ENCODE measurements around the gene DGKZ. TPM values are rescaled to one million over a fixed set of nuclear protein-coding genes. Genes with fewer than 3 reads are reported as not detected.

The DGKZ gene
- total and polyA plus RNA-seq, 10 of the 15 experiments (the other 5 are each of a cell fraction or from before 2014, with no cell fraction given): 0.50 to 78.4 (median 39.5) TPM

DNA sequence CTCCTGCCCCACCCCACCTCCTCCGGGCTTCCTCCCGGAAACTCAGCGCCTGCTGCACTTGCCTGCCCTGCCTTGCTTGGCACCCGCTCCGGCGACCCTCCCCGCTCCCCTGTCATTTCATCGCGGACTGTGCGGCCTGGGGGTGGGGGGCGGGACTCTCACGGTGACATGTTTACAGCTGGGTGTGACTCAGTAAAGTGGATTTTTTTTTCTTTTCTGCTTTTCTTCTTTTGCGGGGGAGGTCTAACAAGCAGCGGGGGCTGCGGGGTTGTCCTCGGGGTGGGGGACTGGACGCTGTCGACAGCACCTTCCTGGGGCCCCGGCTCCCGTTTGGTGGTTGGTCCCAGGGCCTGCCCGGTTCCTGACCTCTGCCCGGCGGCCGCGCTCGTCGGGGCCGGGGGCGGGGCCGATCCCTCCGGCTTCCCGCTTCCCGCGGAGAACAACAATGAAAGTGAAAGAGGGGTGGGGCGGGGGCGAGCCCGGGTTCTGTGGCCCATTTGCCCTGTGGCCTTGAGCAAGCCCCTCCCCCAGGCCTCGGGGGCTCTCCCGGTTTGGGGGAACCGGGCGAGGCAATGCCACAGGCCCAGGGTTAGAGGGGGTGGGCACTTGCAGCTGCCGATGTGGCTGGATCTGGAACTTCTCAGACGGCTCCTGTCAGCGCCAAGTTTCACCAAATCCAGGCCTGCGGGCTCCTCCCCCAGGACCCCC is 33.2 kb downstream of the DGKZ start (continued):
- 0 out of 2 replicates have a peak, but pooled peaks have one; percentile 13 for TF ChIP-seq RELB (IDR thresholded peaks at IDR 0.05; ENCODE audit: low read depth)
- TF ChIP-seq NFYA (IDR thresholded peaks at IDR 0.05; ENCODE audit: borderline replicate concordance, low read depth, low read length): no peak
- TF ChIP-seq KLF5 (IDR thresholded peaks at IDR 0.05; ENCODE audit: partially characterized antibody): no peak
- TF ChIP-seq SPI1 (IDR thresholded peaks at IDR 0.05; ENCODE audit: borderline replicate concordance, insufficient read depth, low read depth, low read length): no peak
- TF ChIP-seq GATAD2B (conservative IDR thresholded peaks at IDR 0.05; ENCODE audit: low read depth): peak; percentile 74; the same call in 1 of the 2 replicates
- no peak for TF ChIP-seq TAF1 (IDR thresholded peaks at IDR 0.05; ENCODE audit: borderline replicate concordance, low read depth, low read length)
- peak; percentile 39; the same call in 1 of the 2 replicates for TF ChIP-seq ZNF384 (IDR thresholded peaks at IDR 0.05; ENCODE audit: borderline replicate concordance, low read depth, low read length)
- peak; percentile 45; the same call in 1 of the 2 replicates for TF ChIP-seq MXI1 (IDR thresholded peaks at IDR 0.05; ENCODE audit: low read depth, low read length)

- no TSS peak for BruUV-seq (replicated peaks)
- Histone ChIP-seq H3K9me3 (replicated peaks; ENCODE audit: control insufficient read depth, insufficient read depth, low read length) (no peaks in the 10 kb centered on the region), H3K36me3 (ENCODE audit: control insufficient read depth in 2 of 2, insufficient read depth in 2 of 2, low read length in 1 of 2) (peaks cover 4 to 5% of the 10 kb centered on the region in 2 experiments; a peak in 3 of 4 replicates), H4K20me1 (ENCODE audit: control insufficient read depth, insufficient read depth) (no peaks in the 10 kb centered on the region), H3K27ac (ENCODE audit: control insufficient read depth, insufficient read depth) (no peak within 1 kb of the TSS), H3K4me1 (ENCODE audit: control insufficient read depth, insufficient read depth, low read length) (peaks cover 8% of the 10 kb centered on the region), H3K79me2 (ENCODE audit: control insufficient read depth, insufficient read depth, low read length) (no peaks in the 10 kb centered on the region), H3K9ac (ENCODE audit: control insufficient read depth, insufficient read depth, low read length) (peak within 1 kb of the TSS; percentile 39), H3K27me3 (replicated peaks in 1 of 2; ENCODE audit: control insufficient read depth in 2 of 2, insufficient read depth in 2 of 2, low read length in 1 of 2) (peaks cover 6 to 12% of the 10 kb centered on the region in 2 experiments), H3K4me3 (peak within 1 kb of the TSS; percentile 70), H3K4me2 (ENCODE audit: control insufficient read depth, insufficient read depth) (peak within 1 kb of the TSS; percentile 99), H2AFZ (ENCODE audit: control insufficient read depth, low read depth, low read length) (peak within 1 kb of the TSS; percentile 47; the same call in 1 of the 2 replicates)
- ChIA-PET RAD21 (ENCODE audit: unreplicated experiment) (interaction anchor here (1.0 kb wide), 1 partner anchor 99 kb away, joined by 3 read pairs; no protein-coding TSS in a partner anchor), POLR2A (interaction anchor here (0.6 kb wide), 1 partner anchor 533 kb away, joined by 3 read pairs; no protein-coding TSS in a partner anchor), SMC1A (ENCODE audit: uncharacterized antibody, unreplicated experiment) (no interaction called here), CTCF (no interaction called here)
- intact Hi-C loops (cut with micrococcal nuclease; ENCODE audit: unreplicated experiment) (no loop called here), in situ Hi-C loops (cut with MboI) (no loop called here)
- FAIRE-seq (no peak), ATAC-seq (peak; percentile 40), DNase-seq (ENCODE audit: low read depth, low spot score) (no peak)
- 0% methylated on average over 42 of the region's 96 CpGs for WGBS (ENCODE audit: insufficient coverage, insufficient replicate concordance, low lambda C conversion rate, missing lambda C conversion rate)
- no peak for TF ChIP-seq SKIL (IDR thresholded peaks at IDR 0.05; ENCODE audit: low read depth, poor library complexity, severe bottlenecking)
- TF ChIP-seq YBX1 (IDR thresholded peaks at IDR 0.05): no peak
- peak; percentile 33; the same call in 1 of the 2 replicates for TF ChIP-seq DPF2 (IDR thresholded peaks at IDR 0.05)
- TF ChIP-seq ESRRA (IDR thresholded peaks at IDR 0.05; ENCODE audit: low read length): no peak
- peak; percentile 68 for TF ChIP-seq IKZF1 (conservative IDR thresholded peaks at IDR 0.05)
- TF ChIP-seq, protein P1, sequence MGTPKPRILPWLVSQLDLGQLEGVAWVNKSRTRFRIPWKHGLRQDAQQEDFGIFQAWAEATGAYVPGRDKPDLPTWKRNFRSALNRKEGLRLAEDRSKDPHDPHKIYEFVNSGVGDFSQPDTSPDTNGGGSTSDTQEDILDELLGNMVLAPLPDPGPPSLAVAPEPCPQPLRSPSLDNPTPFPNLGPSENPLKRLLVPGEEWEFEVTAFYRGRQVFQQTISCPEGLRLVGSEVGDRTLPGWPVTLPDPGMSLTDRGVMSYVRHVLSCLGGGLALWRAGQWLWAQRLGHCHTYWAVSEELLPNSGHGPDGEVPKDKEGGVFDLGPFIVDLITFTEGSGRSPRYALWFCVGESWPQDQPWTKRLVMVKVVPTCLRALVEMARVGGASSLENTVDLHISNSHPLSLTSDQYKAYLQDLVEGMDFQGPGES (IDR thresholded peaks at IDR 0.05): no peak
- TF ChIP-seq BHLHE40 (IDR thresholded peaks at IDR 0.05; ENCODE audit: borderline replicate concordance in 1 of 2, low read depth in 2 of 2, low read length in 1 of 2): 0 out of 4 replicates have a peak, but pooled peaks of 1 of the 2 experiments have one; percentile 2
- no peak for TF ChIP-seq KDM1A (IDR thresholded peaks at IDR 0.05; ENCODE audit: borderline replicate concordance)
These were observed 34.0 kb downstream of the DGKZ start, which contains the start of gene MDK for GRCh38 chr11:46381048-46381818. Gene MDK, plus strand, starts transcription at chr11:46381669. Its CDS starts 389 bp downstream, at chr11:46382058.

Data from GM12878 (cell line).